Suprapubic skin (tissue), 4 donors: ENCODE data around the gene EHD3. TPM values are rescaled to one million over a fixed set of nuclear protein-coding genes. Genes with fewer than 3 reads are reported as not detected.

ENCODE experiments used
- DNase-seq, 2 donors: peaks; one replicate each; pipeline ENCODE4 v3.0.0-alpha.2; 2019; ENCODE audit warnings: low spot score in 2 of 2
- H3K27ac ChIP-seq: fragments of 200-600 bp; sonication (generic); one replicate; pipeline ENCODE4 v1.5.1; 2019
- H3K27me3 ChIP-seq: fragments of 200-600 bp; sonication (generic); one replicate; pipeline ENCODE4 v1.5.1; 2019
- H3K36me3 ChIP-seq: fragments of 200-600 bp; sonication (generic); one replicate; pipeline ENCODE4 v1.5.1; 2019
- H3K4me1 ChIP-seq: fragments of 200-600 bp; sonication (generic); one replicate; pipeline ENCODE4 v1.5.1; 2019
- H3K4me3 ChIP-seq: fragments of 200-600 bp; sonication (generic); one replicate; pipeline ENCODE4 v1.5.1; 2019; ENCODE audit warnings: mild to moderate bottlenecking
- H3K9me3 ChIP-seq: fragments of 200-600 bp; sonication (generic); one replicate; pipeline ENCODE4 v1.5.1; 2019
- CTCF ChIP-seq, 2 donors: fragments of 200-600 bp in 1 of 2; fragments of 450-650 bp in 1 of 2; sonication (generic) in 1 of 2; IDR thresholded peaks; one replicate each; pipeline ENCODE4 v1.5.1; 2016 to 2019; ENCODE audit warnings: antibody characterized with exemption in 2 of 2, mild to moderate bottlenecking in 1 of 2, moderate library complexity in 1 of 2
- EP300 ChIP-seq: sonication (generic); formaldehyde crosslinking; IDR thresholded peaks from one replicate; pipeline ENCODE4 v1.6.1; 2017; ENCODE audit warnings: antibody characterized with exemption
- POLR2A ChIP-seq, 2 donors: fragments of 450-650 bp; IDR thresholded peaks; one replicate each; pipeline ENCODE4 v1.6.1; 2017; ENCODE audit warnings: antibody characterized with exemption in 2 of 2, mild to moderate bottlenecking in 2 of 2, moderate library complexity in 2 of 2
- POLR2AphosphoS5 ChIP-seq, 3 donors: sonication (generic); formaldehyde crosslinking; IDR thresholded peaks; one replicate each; pipeline ENCODE4 v1.6.1; 2017; ENCODE audit warnings: antibody characterized with exemption in 3 of 3
- WGBS: methylation state at CpG from one replicate; pipeline ENCODE4 v1.1.5; 2018; 5-methylcytosine and 5-hydroxymethylcytosine counted together
- total RNA-seq, 4 donors: library from RNA; depleted of rRNA; stranded (reverse); fragments of >200 nt; gene quantifications; one replicate each; pipeline ENCODE4 v1.1.0, GENCODE V29; 2016

Gene EHD3
- total RNA-seq, 4 donors from 2014 or later: 3.9 to 7.0 (median 5.2) TPM

GRCh38 chr2:31217465-31218200, 16.3 kb upstream of the EHD3 start, which contains the start of gene CAPN14:
TSS of gene CAPN14 (minus strand) at chr2:31217515. CDS start at chr2:31205447, 12,068 bp downstream.
- Histone ChIP-seq H3K27me3 (no peaks in the 10 kb centered on the region), H3K4me1 (no peaks in the 10 kb centered on the region), H3K36me3 (no peaks in the 10 kb centered on the region), H3K27ac (no peak within 1 kb of the TSS), H3K9me3 (no peaks in the 10 kb centered on the region), H3K4me3 (no peak within 1 kb of the TSS)
- DNase-seq: no peak
- TF ChIP-seq EP300 (no peak), POLR2AphosphoS5 (IDR thresholded peaks at IDR 0.05) (no peak), CTCF (IDR thresholded peaks at IDR 0.05) (no peak), POLR2A (IDR thresholded peaks at IDR 0.05) (no peak)
- WGBS: 75% methylated on average over 6 of the region's 6 CpGs

GRCh38 chr2:31219131-31219969, 14.6 kb upstream of the EHD3 start:
- 48% methylated on average over 11 of the region's 11 CpGs for WGBS
- no peak overlapping the region for H3K27ac ChIP-seq

GRCh38 chr2:31221544-31221943, 12.4 kb upstream of the EHD3 start:
- H3K27ac ChIP-seq: no peak overlapping the region
- no peaks in the 10 kb centered on the region for H3K9me3 ChIP-seq
- TF ChIP-seq POLR2AphosphoS5 (IDR thresholded peaks at IDR 0.05): no peak
- TF ChIP-seq POLR2A (IDR thresholded peaks at IDR 0.05): no peak
- no peak for TF ChIP-seq CTCF (IDR thresholded peaks at IDR 0.05)
- TF ChIP-seq EP300: no peak
- H3K4me3 ChIP-seq: no peak overlapping the region
- peaks cover 3% of the 10 kb centered on the region for H3K4me1 ChIP-seq
- WGBS: 70% methylated on average over 6 of the region's 6 CpGs
- no peaks in the 10 kb centered on the region for H3K36me3 ChIP-seq
- H3K27me3 ChIP-seq: no peaks in the 10 kb centered on the region
- DNase-seq: no peak

More at GRCh38 chr2:31219131-31219969, 14.6 kb upstream of the EHD3 start:
- Histone ChIP-seq H3K4me1 (no peaks in the 10 kb centered on the region), H3K4me3 (no peak overlapping the region), H3K27me3 (no peaks in the 10 kb centered on the region), H3K36me3 (no peaks in the 10 kb centered on the region), H3K9me3 (no peaks in the 10 kb centered on the region)
- DNase-seq: no peak
- TF ChIP-seq POLR2A (IDR thresholded peaks at IDR 0.05): no peak
- no peak for TF ChIP-seq POLR2AphosphoS5 (IDR thresholded peaks at IDR 0.05)
- no peak for TF ChIP-seq EP300
- TF ChIP-seq CTCF (IDR thresholded peaks at IDR 0.05): no peak

DNA sequence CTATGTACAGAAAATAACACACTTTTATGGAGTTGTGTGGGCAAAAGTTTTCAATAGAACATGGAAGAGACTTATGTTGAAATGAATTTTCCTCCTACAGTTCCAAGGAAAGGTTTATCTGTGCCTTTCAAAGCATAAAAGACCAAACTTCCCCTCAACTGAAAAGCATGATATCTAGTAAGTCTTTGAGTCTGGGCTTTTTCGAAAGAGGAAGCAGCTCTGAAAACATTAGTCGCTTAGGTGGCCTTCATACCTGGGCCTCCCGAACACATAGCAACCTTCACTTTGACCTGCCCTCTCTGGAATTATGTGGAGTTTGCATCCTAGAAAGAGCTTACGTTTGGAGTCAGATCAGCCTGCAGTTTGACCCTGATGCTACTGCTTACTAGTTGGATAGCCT, 11.9 kb upstream of the EHD3 start:
- no peak for DNase-seq
- 84% methylated on average over 4 of the region's 4 CpGs for WGBS
- no peaks in the 10 kb centered on the region for H3K27me3 ChIP-seq
- H3K27ac ChIP-seq: no peak overlapping the region
- H3K4me1 ChIP-seq: peaks cover 7% of the 10 kb centered on the region
- TF ChIP-seq CTCF (IDR thresholded peaks at IDR 0.05): no peak
- TF ChIP-seq POLR2A (IDR thresholded peaks at IDR 0.05): no peak
- no peak for TF ChIP-seq POLR2AphosphoS5 (IDR thresholded peaks at IDR 0.05)
- TF ChIP-seq EP300: no peak
- no peaks in the 10 kb centered on the region for H3K36me3 ChIP-seq
- no peak overlapping the region for H3K4me3 ChIP-seq
- H3K9me3 ChIP-seq: no peaks in the 10 kb centered on the region

DNA sequence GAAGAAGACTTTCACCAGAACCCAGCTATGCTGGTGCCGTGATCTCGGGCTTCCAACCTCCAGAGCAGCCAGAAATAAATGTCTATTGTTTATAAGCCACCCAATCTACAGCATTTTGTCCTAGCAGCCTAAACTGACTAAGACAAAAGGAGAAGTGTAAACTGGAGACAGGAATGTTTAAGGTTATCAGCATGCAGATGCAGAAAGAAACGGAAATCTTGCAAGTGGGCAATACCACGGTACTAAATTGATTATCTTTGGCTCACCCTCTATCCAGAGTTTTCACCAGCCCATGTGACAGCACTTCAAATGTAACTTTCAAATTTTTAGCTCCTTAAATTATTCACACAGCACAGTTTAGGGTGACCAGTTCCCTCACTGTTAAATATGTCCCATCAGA, 10.9 kb upstream of the EHD3 start:
- no peak for DNase-seq
- TF ChIP-seq CTCF (IDR thresholded peaks at IDR 0.05) (no peak), POLR2AphosphoS5 (IDR thresholded peaks at IDR 0.05) (no peak), EP300 (no peak), POLR2A (IDR thresholded peaks at IDR 0.05) (no peak)
- H3K36me3 ChIP-seq: no peaks in the 10 kb centered on the region
- H3K4me3 ChIP-seq: no peak overlapping the region
- no peaks in the 10 kb centered on the region for H3K27me3 ChIP-seq
- 85% methylated on average over 4 of the region's 4 CpGs for WGBS
- H3K27ac ChIP-seq: no peak overlapping the region
- H3K9me3 ChIP-seq: no peaks in the 10 kb centered on the region
- H3K4me1 ChIP-seq: peaks cover 7% of the 10 kb centered on the region
